NCI-H2029 (cell line): ENCODE data around the gene RASA4B.
"Not testable (repeated sequence)": the region's sequence is repeated elsewhere in the genome, so short reads cannot be mapped to it uniquely, and the experiment has no call there.

Source experiments
- DNase-seq: peaks from one replicate; lab custom pipeline; 2025; lab: John Stamatoyannopoulos, UW

The RASA4B gene

GRCh38 chr7:102473271-102473991, 44.1 kb downstream of the RASA4B start:
- DNase-seq: no peak

- no peak for DNase-seq
Observed at GRCh38 chr7:102472126-102473041, 45.2 kb downstream of the RASA4B start.

DNA sequence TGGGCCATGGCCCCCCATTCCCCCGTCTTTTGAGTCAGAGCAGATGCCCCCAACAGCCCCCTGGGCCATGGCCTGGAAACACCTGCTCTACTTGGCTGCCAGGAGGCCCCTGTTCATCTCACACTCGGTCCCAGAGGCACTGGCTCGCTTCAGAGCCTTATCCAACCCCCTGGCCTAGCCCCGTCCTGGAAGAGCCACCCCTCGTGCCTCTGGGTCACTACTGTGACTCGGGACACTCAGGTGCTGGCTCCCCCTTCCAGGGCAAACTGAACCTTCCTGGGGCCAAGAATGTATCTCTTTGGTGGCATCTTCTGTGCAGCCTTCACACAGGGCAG, 45.8 kb downstream of the RASA4B start:
- no peak for DNase-seq

GRCh38 chr7:102469972-102470825, 47.4 kb downstream of the RASA4B start:
- DNase-seq: no peak

DNA sequence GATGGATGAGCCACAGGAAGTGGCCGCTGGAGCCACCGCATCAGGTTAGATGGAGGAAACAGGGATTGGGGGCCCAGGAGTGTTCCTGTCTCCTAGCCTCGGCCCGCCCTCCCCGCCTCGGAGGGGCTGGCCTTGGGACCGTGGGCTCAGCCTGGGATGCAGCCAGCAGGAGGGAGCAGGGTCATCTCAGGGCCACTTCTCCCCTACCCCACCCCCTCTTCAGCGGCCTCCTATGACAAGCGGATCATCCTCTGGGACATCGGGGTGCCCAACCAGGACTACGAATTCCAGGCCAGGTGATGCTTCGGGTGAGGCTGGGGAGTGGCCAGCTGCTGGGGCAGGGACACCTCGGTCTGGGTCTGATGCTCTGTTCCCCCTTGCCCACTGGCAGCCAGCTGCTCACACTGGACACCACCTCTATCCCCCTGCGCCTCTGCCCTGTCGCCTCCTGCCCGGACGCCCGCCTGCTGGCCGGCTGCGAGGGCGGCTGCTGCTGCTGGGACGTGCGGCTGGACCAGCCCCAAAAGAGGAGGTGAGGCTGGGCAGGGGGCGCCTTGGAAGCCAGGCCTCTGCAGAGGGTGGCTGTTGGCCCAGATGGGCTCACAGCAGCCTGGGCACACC, 48.1 kb downstream of the RASA4B start:
- no peak for DNase-seq

GRCh38 chr7:102468478-102469350, 48.9 kb downstream of the RASA4B start:
- no peak for DNase-seq

DNA sequence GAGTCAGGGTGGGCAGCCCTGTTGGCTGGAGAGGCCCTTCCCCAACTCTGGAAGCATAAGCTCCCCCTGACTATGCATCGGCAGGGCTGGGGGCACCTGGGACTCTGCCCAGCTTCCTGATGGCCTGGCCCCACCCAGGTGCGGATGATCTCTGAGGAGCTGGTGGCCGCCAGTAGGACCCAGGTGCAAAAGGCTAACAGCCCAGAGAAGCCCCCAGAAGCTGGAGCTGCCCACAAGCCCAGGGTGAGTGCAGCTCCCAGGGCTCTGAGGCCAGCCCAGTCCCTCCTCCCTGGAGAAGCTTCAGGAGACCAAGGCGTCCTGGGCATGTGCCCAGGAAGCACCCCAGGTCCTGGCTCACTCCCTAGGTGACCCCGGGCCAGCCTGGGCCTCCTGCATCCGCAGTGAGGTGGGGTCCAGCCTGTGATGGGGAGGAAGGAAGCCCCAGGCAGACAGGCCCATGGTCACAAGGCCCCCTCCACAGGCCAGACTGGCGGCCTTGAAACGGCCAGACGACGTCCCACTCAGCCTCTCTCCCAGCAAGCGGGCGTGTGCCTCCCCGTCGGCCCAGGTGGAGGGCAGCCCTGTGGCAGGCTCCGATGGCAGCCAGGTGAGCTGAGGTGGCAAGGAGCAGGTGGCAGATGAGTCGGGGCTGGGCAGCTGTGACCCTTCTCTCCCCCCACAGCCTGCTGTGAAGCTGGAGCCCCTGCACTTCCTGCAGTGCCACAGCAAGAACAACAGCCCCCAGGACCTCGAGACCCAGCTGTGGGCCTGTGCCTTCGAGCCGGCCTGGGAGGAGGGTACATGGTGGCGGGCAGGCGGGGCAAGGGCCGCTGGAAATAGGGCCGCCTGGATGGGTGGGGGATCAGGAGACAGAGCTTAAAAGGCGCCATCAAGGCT, 49.7 kb downstream of the RASA4B start:
- DNase-seq: no peak

- DNase-seq: no peak
Observed at GRCh38 chr7:102466097-102466496, 51.5 kb downstream of the RASA4B start.

DNA sequence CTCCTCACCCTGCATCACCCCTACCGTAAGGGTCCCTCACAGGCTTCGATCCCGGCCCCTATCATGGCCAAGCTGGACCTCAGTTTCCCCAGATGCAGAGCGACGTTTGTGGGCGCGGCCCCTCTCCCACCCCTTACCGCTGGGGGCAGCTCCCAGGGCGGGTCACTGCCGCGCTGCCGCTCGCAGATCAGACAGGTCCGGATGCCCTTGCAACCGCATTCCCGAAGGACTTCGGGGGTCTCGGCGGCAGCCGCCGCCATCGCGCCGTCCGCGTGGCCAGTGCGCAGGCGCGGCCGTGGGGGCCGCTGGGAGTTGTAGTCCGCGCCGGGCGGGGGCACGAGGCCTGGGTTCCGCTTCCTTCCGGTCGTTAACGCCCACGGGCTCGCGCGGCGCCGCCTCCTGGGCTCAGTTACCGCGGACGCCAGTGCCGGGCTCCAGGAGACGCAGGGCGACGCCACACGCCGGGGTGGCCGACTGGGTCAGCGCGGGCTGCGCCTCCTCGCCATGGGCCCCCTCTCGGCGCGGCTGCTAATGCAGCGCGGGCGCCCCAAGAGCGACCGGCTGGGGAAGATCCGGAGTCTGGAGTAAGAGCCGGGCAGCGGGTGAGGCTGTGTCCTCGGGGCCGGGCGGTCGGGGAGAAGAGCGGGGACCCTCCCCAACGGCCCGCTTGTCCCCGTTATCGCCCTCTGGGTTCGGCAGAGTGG, 52.8 kb downstream of the RASA4B start, which contains the start of the genes ALKBH4 and LRWD1:
Gene ALKBH4, minus strand, starts transcription at position 287 of the 704 bp plus-strand sequence. Its CDS starts 27 bp downstream, at position 260.
Gene LRWD1, plus strand, starts transcription at position 408 of the 704 bp plus-strand sequence. Its CDS starts 97 bp downstream, at position 505.
- peak; percentile 78 for DNase-seq

DNA sequence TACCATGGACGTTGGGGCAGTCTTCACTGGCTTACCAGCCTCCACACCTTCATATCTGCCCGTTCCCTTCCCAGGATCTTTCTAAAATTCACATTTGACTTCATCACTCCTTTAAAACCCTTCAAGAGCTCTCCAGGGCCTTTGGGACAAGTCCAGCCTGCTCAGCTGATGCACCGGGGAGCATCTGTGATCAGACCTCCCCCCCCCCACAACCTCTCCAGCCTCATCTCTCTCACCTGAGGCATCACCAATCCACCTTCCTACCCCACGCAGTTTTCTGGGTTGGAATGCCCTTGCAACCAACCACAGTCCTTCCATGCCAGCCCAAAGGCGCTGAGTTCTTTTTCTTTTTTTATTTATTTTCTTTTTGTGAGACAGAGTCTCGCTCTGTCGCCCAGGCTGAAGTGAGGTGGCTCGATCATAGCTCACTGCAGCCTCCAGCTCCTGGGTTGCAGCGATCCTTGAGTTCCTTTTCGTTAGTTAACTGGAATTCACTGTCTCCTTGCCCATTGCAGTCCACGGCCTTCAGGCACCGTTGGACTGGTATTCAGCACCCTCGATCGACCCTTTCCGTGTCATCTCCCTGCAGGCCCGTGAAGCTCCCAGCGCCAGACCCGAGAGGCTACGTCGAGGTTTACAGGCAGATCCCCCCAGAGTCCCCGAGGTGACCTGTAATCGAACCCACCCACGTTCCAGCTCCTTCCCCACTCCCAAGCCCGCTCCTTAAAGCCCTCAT, 53.6 kb downstream of the RASA4B start:
- DNase-seq: no peak

GRCh38 chr7:102460467-102460866, 57.1 kb downstream of the RASA4B start:
- no peak for DNase-seq

- no peak for DNase-seq
Observed at GRCh38 chr7:102459221-102459844, 58.2 kb downstream of the RASA4B start.

GRCh38 chr7:102457352-102457924, 60.1 kb downstream of the RASA4B start:
- DNase-seq: no peak

- no peak for DNase-seq
Observed at GRCh38 chr7:102456327-102456726, 61.2 kb downstream of the RASA4B start.

DNA sequence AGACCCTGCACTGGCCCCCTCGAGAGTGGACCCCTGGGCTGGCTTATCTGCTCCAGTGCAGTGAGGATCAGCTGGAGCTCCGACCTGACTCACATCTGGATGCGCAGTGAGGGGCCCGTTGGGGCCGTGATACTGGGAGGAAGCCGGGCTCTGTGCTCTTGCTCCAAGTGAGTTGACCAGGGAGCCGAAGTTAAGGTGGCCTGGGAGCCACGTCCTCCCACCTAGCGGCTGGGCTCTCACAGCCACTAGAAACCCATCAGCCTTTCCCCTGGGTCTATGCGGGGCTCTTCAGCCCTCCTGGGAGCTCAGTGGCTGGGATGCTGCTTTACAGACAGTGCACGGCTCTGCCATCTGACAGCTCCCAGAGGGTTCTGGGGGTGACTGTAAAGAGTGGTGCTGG, 62.0 kb downstream of the RASA4B start:
- no peak for DNase-seq

DNA sequence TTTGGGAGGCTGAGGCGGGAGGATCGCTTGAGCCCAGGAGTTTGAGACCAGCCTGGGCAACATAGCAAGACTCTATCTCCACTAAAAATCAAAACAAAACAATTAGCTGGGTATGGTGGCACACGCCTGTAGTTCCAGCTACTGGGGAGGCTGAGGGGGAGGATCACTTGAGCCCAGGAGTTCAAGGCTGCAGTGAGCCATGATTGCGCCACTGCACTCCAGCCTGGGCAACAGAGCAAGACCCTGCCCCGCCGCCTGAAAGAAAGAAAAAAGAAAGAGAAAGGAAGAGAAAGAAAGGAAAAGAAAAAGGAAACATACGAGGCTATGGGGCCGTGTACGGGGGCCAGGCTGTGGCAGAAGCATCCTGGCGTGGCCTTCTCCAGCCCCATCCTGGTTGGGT, 62.6 kb downstream of the RASA4B start:
- DNase-seq: not testable (repeated sequence)

- DNase-seq: peak; percentile 19
Observed at GRCh38 chr7:102454468-102454867, 63.1 kb downstream of the RASA4B start.
